Activated CD4-positive, alpha-beta memory T cell treated with anti-CD3 and anti-CD28 coated beads for 36 hours (primary cell): ENCODE measurements around the gene FDXR. TPM values are rescaled to one million over a fixed set of nuclear protein-coding genes. Genes with fewer than 3 reads are reported as not detected.

Source experiments
- total RNA-seq, 2 experiments: library from RNA; stranded (reverse); gene quantifications; one replicate each; pipeline ENCODE4 v1.2.3, GENCODE V29; 2021

The FDXR gene
- total RNA-seq, 2 experiments from 2014 or later = 18.1 to 18.4 TPM

Other genes starting within 250 kb of the FDXR start
- not detected for gene CD300E, start 249.3 kb downstream of the FDXR start, total RNA-seq
- not detected for gene CD300LF, start 160.1 kb downstream of the FDXR start, total RNA-seq
- gene RAB37, start 135.7 kb downstream of the FDXR start, total RNA-seq = 1 to 10 TPM; 6.5 to 7.0 TPM
- gene NHERF1, start 124.4 kb downstream of the FDXR start, total RNA-seq = 100 to 1,000 TPM; 136 TPM
- gene NAT9, start 96.6 kb downstream of the FDXR start, total RNA-seq = 10 to 100 TPM; 42.9 to 46.9 TPM
- not detected for gene GRIN2C, start 13.1 kb downstream of the FDXR start, total RNA-seq
- not detected for gene FADS6, start 20.6 kb upstream of the FDXR start, total RNA-seq
- gene USH1G, start 50.3 kb upstream of the FDXR start, total RNA-seq = not detected
- not detected for gene OTOP2, start 51.3 kb upstream of the FDXR start, total RNA-seq
- not detected for gene OTOP3, start 62.9 kb upstream of the FDXR start, total RNA-seq
- 1 to 10 TPM; 2.3 to 2.6 TPM for gene HID1, start 99.8 kb upstream of the FDXR start, total RNA-seq
- gene CDR2L, start 114.6 kb upstream of the FDXR start, total RNA-seq = 1 to 10 TPM; 1.1 to 1.3 TPM
- 10 to 100 TPM; 57.7 TPM for gene MRPL58, start 139.7 kb upstream of the FDXR start, total RNA-seq
- 100 to 1,000 TPM; 249 to 261 TPM for gene ATP5PD, start 174.0 kb upstream of the FDXR start, total RNA-seq
- 10 to 100 TPM; 20.6 to 23.3 TPM for gene KCTD2, start 174.2 kb upstream of the FDXR start, total RNA-seq
- gene SLC16A5, start 215.0 kb upstream of the FDXR start, total RNA-seq = 1 to 10 TPM; 6.7 to 7.7 TPM
- 1 to 10 TPM; 6.5 to 8.2 TPM for gene ARMC7, start 237.0 kb upstream of the FDXR start, total RNA-seq